GM23338 (cell line): ENCODE data around the gene C2CD3.

Source experiments
- CREB1 ChIP-seq: fragments of 250-450 bp; sonication (Bioruptor Pico); IDR thresholded peaks from 2 replicates; pipeline ENCODE4 v1.5.0; 2020; ENCODE audit warnings: low read depth, mild to moderate bottlenecking, moderate library complexity
- EZH2 ChIP-seq: fragments of 200-600 bp; sonication (generic); IDR thresholded peaks from one replicate; pipeline ENCODE4 v1.8.0; 2017; ENCODE audit warnings: antibody characterized with exemption, mild to moderate bottlenecking, low read depth; ENCODE audit not compliant: unreplicated experiment
- EZH2phosphoT487 ChIP-seq: fragments of 200-600 bp; sonication (generic); IDR thresholded peaks from one replicate; pipeline ENCODE4 v1.8.1; 2018; ENCODE audit warnings: antibody characterized with exemption; ENCODE audit not compliant: unreplicated experiment
- POLR2AphosphoS5 ChIP-seq: IDR thresholded peaks from 2 replicates; pipeline ENCODE4 v1.6.1; 2016; ENCODE audit warnings: antibody characterized with exemption, low read depth
- ZNF331 ChIP-seq: fragments of 250-450 bp; sonication (Bioruptor Pico); IDR thresholded peaks from 2 replicates; pipeline ENCODE4 v1.5.0; 2020; ENCODE audit warnings: low read depth, mild to moderate bottlenecking, moderate library complexity
- TF ChIP-seq, protein P1 (sequence below), 2 experiments: fragments of 200-600 bp in 1 of 2; sonication (generic) in 1 of 2; conservative IDR thresholded peaks; 2 replicates each; pipeline versions ENCODE4 v1.5.1 to v1.6.1; 2016 to 2017; ENCODE audit warnings: antibody characterized with exemption in 2 of 2, low read depth in 2 of 2, mild to moderate bottlenecking in 2 of 2, moderate library complexity in 1 of 2
- TF ChIP-seq, protein P2 (sequence below): fragments of 250-450 bp; sonication (Bioruptor Pico); IDR thresholded peaks from 2 replicates; pipeline ENCODE4 v1.5.0; 2020; ENCODE audit warnings: mild to moderate bottlenecking, moderate library complexity
- TF ChIP-seq, protein P3 (sequence below): IDR thresholded peaks from one replicate; pipeline ENCODE4 v1.6.1; 2018; ENCODE audit warnings: antibody characterized with exemption; ENCODE audit not compliant: unreplicated experiment

- TF ChIP-seq, protein P1, sequence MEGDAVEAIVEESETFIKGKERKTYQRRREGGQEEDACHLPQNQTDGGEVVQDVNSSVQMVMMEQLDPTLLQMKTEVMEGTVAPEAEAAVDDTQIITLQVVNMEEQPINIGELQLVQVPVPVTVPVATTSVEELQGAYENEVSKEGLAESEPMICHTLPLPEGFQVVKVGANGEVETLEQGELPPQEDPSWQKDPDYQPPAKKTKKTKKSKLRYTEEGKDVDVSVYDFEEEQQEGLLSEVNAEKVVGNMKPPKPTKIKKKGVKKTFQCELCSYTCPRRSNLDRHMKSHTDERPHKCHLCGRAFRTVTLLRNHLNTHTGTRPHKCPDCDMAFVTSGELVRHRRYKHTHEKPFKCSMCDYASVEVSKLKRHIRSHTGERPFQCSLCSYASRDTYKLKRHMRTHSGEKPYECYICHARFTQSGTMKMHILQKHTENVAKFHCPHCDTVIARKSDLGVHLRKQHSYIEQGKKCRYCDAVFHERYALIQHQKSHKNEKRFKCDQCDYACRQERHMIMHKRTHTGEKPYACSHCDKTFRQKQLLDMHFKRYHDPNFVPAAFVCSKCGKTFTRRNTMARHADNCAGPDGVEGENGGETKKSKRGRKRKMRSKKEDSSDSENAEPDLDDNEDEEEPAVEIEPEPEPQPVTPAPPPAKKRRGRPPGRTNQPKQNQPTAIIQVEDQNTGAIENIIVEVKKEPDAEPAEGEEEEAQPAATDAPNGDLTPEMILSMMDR (conservative IDR thresholded peaks at IDR 0.05; ENCODE audit: low read depth in 2 of 2) = no peak
- no peak for TF ChIP-seq POLR2AphosphoS5
- no peak for TF ChIP-seq EZH2
- TF ChIP-seq ZNF331 (CRISPR knock-in tag) = no peak
- no peak for TF ChIP-seq EZH2phosphoT487
- TF ChIP-seq, protein P2, sequence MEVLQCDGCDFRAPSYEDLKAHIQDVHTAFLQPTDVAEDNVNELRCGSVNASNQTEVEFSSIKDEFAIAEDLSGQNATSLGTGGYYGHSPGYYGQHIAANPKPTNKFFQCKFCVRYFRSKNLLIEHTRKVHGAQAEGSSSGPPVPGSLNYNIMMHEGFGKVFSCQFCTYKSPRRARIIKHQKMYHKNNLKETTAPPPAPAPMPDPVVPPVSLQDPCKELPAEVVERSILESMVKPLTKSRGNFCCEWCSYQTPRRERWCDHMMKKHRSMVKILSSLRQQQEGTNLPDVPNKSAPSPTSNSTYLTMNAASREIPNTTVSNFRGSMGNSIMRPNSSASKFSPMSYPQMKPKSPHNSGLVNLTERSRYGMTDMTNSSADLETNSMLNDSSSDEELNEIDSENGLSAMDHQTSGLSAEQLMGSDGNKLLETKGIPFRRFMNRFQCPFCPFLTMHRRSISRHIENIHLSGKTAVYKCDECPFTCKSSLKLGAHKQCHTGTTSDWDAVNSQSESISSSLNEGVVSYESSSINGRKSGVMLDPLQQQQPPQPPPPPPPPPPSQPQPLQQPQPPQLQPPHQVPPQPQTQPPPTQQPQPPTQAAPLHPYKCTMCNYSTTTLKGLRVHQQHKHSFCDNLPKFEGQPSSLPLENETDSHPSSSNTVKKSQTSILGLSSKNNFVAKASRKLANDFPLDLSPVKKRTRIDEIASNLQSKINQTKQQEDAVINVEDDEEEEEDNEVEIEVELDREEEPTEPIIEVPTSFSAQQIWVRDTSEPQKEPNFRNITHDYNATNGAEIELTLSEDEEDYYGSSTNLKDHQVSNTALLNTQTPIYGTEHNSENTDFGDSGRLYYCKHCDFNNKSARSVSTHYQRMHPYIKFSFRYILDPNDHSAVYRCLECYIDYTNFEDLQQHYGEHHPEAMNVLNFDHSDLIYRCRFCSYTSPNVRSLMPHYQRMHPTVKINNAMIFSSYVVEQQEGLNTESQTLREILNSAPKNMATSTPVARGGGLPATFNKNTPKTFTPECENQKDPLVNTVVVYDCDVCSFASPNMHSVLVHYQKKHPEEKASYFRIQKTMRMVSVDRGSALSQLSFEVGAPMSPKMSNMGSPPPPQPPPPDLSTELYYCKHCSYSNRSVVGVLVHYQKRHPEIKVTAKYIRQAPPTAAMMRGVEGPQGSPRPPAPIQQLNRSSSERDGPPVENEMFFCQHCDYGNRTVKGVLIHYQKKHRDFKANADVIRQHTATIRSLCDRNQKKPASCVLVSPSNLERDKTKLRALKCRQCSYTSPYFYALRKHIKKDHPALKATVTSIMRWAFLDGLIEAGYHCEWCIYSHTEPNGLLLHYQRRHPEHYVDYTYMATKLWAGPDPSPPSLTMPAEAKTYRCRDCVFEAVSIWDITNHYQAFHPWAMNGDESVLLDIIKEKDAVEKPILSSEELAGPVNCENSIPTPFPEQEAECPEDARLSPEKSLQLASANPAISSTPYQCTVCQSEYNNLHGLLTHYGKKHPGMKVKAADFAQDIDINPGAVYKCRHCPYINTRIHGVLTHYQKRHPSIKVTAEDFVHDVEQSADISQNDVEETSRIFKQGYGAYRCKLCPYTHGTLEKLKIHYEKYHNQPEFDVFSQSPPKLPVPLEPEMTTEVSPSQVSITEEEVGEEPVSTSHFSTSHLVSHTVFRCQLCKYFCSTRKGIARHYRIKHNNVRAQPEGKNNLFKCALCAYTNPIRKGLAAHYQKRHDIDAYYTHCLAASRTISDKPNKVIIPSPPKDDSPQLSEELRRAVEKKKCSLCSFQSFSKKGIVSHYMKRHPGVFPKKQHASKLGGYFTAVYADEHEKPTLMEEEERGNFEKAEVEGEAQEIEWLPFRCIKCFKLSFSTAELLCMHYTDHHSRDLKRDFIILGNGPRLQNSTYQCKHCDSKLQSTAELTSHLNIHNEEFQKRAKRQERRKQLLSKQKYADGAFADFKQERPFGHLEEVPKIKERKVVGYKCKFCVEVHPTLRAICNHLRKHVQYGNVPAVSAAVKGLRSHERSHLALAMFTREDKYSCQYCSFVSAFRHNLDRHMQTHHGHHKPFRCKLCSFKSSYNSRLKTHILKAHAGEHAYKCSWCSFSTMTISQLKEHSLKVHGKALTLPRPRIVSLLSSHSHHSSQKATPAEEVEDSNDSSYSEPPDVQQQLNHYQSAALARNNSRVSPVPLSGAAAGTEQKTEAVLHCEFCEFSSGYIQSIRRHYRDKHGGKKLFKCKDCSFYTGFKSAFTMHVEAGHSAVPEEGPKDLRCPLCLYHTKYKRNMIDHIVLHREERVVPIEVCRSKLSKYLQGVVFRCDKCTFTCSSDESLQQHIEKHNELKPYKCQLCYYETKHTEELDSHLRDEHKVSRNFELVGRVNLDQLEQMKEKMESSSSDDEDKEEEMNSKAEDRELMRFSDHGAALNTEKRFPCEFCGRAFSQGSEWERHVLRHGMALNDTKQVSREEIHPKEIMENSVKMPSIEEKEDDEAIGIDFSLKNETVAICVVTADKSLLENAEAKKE (CRISPR knock-in tag) = no peak
- TF ChIP-seq, protein P3, sequence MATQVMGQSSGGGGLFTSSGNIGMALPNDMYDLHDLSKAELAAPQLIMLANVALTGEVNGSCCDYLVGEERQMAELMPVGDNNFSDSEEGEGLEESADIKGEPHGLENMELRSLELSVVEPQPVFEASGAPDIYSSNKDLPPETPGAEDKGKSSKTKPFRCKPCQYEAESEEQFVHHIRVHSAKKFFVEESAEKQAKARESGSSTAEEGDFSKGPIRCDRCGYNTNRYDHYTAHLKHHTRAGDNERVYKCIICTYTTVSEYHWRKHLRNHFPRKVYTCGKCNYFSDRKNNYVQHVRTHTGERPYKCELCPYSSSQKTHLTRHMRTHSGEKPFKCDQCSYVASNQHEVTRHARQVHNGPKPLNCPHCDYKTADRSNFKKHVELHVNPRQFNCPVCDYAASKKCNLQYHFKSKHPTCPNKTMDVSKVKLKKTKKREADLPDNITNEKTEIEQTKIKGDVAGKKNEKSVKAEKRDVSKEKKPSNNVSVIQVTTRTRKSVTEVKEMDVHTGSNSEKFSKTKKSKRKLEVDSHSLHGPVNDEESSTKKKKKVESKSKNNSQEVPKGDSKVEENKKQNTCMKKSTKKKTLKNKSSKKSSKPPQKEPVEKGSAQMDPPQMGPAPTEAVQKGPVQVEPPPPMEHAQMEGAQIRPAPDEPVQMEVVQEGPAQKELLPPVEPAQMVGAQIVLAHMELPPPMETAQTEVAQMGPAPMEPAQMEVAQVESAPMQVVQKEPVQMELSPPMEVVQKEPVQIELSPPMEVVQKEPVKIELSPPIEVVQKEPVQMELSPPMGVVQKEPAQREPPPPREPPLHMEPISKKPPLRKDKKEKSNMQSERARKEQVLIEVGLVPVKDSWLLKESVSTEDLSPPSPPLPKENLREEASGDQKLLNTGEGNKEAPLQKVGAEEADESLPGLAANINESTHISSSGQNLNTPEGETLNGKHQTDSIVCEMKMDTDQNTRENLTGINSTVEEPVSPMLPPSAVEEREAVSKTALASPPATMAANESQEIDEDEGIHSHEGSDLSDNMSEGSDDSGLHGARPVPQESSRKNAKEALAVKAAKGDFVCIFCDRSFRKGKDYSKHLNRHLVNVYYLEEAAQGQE = no peak
- TF ChIP-seq CREB1 (CRISPR knock-in tag) = no peak
These were observed 23.4 kb downstream of the C2CD3 start for GRCh38 chr11:74147199-74147929.
